Measurements from ENCODE around the gene LRRC3. TPM values are rescaled to one million over a fixed set of nuclear protein-coding genes. Genes with fewer than 3 reads are reported as not detected.

The LRRC3 gene
- total and polyA plus RNA-seq, 2 of the 4 experiments (the other 2 are of a cell fraction), result under 0.01 to 0.38 TPM

DNA sequence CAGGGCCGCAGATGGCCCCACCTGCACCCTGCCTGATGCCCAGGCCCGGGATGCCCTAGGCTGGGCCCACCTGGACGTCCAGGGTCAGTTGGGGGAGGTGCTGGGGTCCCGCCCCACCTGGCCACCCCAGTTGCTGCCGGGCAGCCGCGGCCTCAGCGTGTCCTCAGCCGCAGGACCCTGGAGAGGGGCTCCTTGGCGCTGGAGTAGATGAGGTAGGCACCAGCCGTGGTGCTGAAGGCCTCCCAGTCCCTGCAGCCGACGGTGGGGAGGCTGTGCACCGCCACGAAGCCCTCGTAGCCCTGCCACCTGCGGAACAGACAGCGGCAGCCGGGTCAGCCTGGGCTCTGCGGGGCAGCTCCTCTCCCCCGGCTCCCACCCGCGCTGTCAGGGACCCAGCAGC, 44.3 kb downstream of the LRRC3 start (continued):
- TF ChIP-seq MAZ (IDR thresholded peaks at IDR 0.05; ENCODE audit: borderline replicate concordance, low read depth, low read length), result no peak
- TF ChIP-seq RFX5 (IDR thresholded peaks at IDR 0.05; ENCODE audit: low read depth, low read length), result no peak

DNA sequence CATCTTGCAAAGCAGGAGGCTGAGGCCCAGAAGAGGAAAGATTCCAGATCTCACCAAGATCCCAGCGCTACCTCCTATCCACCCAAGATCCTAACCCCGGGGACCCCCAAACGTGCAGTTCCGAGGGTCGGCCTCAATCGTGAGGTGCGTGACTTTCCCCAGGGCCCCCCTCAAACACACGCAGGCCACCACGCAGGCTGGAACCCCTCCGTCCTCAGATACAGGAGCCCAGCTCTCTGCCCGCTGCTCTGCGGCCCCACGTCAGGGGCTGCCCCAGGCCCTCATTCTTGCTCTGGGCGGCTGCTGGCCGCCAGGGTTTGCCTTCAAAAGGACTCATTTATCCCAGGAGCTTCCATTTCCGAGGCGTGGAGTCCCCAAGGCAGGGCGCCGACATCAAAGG, 44.8 kb downstream of the LRRC3 start:
- H2BK5ac ChIP-seq (ENCODE audit: low read depth, low read length, poor library complexity, severe bottlenecking), result no peak overlapping the region
- no peak overlapping the region for H3K4ac ChIP-seq (ENCODE audit: low read depth, low read length)
- intact Hi-C loops (cut with micrococcal nuclease) (no loop called here), in situ Hi-C loops (cut with MboI; ENCODE audit: low sequenced_read_pairs) (loop anchor here (25.0 kb wide), 1 partner anchor 437 kb away; the partner anchor contains the start of gene SLX9), dilution Hi-C loops (cut with HindIII; ENCODE audit: low sequenced_read_pairs, unreplicated experiment) (no loop called here)
- no TSS peak for BruUV-seq (replicated peaks)
- no peak overlapping the region for H4K91ac ChIP-seq (ENCODE audit: insufficient read depth, low read depth, low read length)
- no peak overlapping the region for H3K14ac ChIP-seq (replicated peaks; ENCODE audit: low read depth, low read length)
- no peak overlapping the region for H3K9ac ChIP-seq (ENCODE audit: low read depth, low read length)
- H4K5ac ChIP-seq (ENCODE audit: low read depth, low read length), result no peak overlapping the region
- H3K18ac ChIP-seq (ENCODE audit: low read depth, low read length), result no peak overlapping the region
- H2BK120ac ChIP-seq (ENCODE audit: low read depth, low read length), result no peak overlapping the region
- no peak overlapping the region for H2AK9ac ChIP-seq (replicated peaks; ENCODE audit: low read depth, low read length, poor library complexity)
- ChIA-PET CTCF (no interaction called here), POLR2A (ENCODE audit: unreplicated experiment) (no interaction called here)
- no peaks in the 10 kb centered on the region for H3K9me1 ChIP-seq (ENCODE audit: insufficient read depth, low read length)
- H3K4me2 ChIP-seq (ENCODE audit: low read depth, low read length), result no peak overlapping the region
- 58% methylated on average over 10 of the region's 19 CpGs; no CpG with 5 or more reads in 1 of the 2 experiments for WGBS, 2 experiments (ENCODE audit: extremely low coverage in 2 of 2, insufficient read length in 1 of 2)
- H4K8ac ChIP-seq (ENCODE audit: low read depth in 2 of 2, low read length in 2 of 2), result no peak overlapping the region
- no peak overlapping the region for H2BK15ac ChIP-seq (ENCODE audit: low read depth, low read length)
- H2AK5ac ChIP-seq (ENCODE audit: low read depth, low read length), result no peak overlapping the region
- no peaks in the 10 kb centered on the region for H3K36me3 ChIP-seq (ENCODE audit: control insufficient read depth, insufficient read depth, low read length)
- peaks cover 26% of the 10 kb centered on the region for H3K27me3 ChIP-seq (ENCODE audit: control insufficient read depth, insufficient read depth, low read length)
- ATAC-seq (ENCODE audit: low read depth) (no peak), DNase-seq (no peak)
- H3K79me1 ChIP-seq (ENCODE audit: low read depth in 1 of 2, low read length in 2 of 2), result no peaks in the 10 kb centered on the region
- no peaks in the 10 kb centered on the region for H3K9me3 ChIP-seq (ENCODE audit: control insufficient read depth, insufficient read depth, low read length)
- H3K4me1 ChIP-seq (ENCODE audit: control insufficient read depth, insufficient read depth, low read length), result no peaks in the 10 kb centered on the region
- H3K27ac ChIP-seq (ENCODE audit: insufficient read depth, low read length), result no peak overlapping the region
- H3K23ac ChIP-seq (ENCODE audit: low read depth, low read length), result no peak overlapping the region
- no peak overlapping the region for H2AFZ ChIP-seq (replicated peaks; ENCODE audit: low read length, poor library complexity)
- no peak overlapping the region for H3K4me3 ChIP-seq (ENCODE audit: insufficient read depth, low read depth, low read length)
- H2BK20ac ChIP-seq (ENCODE audit: low read depth, low read length), result no peak overlapping the region
- no peaks in the 10 kb centered on the region for H4K20me1 ChIP-seq (ENCODE audit: insufficient read depth, low read length)
- TF ChIP-seq MXI1 (IDR thresholded peaks at IDR 0.05; ENCODE audit: borderline replicate concordance, low read depth, low read length) (no peak), MAZ (IDR thresholded peaks at IDR 0.05; ENCODE audit: borderline replicate concordance, low read depth, low read length) (no peak), CEBPB (IDR thresholded peaks at IDR 0.05; ENCODE audit: low read depth, low read length) (no peak), POLR2A (IDR thresholded peaks at IDR 0.05; ENCODE audit: low read depth, low read length) (no peak), RFX5 (IDR thresholded peaks at IDR 0.05; ENCODE audit: low read depth, low read length) (no peak), CHD1 (IDR thresholded peaks at IDR 0.05; ENCODE audit: low read depth, low read length) (no peak), RAD21 (IDR thresholded peaks at IDR 0.05; ENCODE audit: low read length) (no peak), SMC3 (IDR thresholded peaks at IDR 0.05; ENCODE audit: low read depth, low read length) (no peak), NFE2L2 (IDR thresholded peaks at IDR 0.05; ENCODE audit: low read depth, low read length) (no peak), RCOR1 (IDR thresholded peaks at IDR 0.05; ENCODE audit: insufficient replicate concordance, low read length) (no peak), BHLHE40 (IDR thresholded peaks at IDR 0.05; ENCODE audit: low read depth, low read length) (no peak), MAFK (IDR thresholded peaks at IDR 0.05; ENCODE audit: low read depth, low read length) (no peak)
- TF ChIP-seq, protein P1, sequence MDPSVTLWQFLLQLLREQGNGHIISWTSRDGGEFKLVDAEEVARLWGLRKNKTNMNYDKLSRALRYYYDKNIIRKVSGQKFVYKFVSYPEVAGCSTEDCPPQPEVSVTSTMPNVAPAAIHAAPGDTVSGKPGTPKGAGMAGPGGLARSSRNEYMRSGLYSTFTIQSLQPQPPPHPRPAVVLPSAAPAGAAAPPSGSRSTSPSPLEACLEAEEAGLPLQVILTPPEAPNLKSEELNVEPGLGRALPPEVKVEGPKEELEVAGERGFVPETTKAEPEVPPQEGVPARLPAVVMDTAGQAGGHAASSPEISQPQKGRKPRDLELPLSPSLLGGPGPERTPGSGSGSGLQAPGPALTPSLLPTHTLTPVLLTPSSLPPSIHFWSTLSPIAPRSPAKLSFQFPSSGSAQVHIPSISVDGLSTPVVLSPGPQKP (IDR thresholded peaks at IDR 0.05; ENCODE audit: borderline replicate concordance, low read depth, low read length), result no peak
- H3K56ac ChIP-seq (ENCODE audit: extremely low read depth, insufficient read depth, low read length), result no peak overlapping the region

Data from IMR-90 (cell line).